HCT116 (cell line): Measurements from ENCODE around the gene RHOD. TPM values are rescaled to one million over a fixed set of nuclear protein-coding genes. Genes with fewer than 3 reads are reported as not detected.

Source experiments
- ATAC-seq: fragments of 200-7000 bp; cut with Tn5 transposase; 2 replicates; pipeline ENCODE4 v1.9.1; 2020; ENCODE audit warnings: mild to moderate bottlenecking, moderate library complexity
- BruUV-seq: library from RNA; stranded (reverse); fragments of 400-500 nt; replicated peaks from 2 replicates; lab custom pipeline; 2021; lab: Mats Ljungman, UMichigan
- CTCF ChIA-PET: fragments of 300-600 bp; sonication (Branson Sonifier 250); formaldehyde crosslinking; loops from one replicate; lab custom pipeline; 2021; ENCODE audit warnings: antibody characterized with exemption; lab: Charles Lee
- POLR2A ChIA-PET: fragments of 300-600, 350-600 bp; sonication (Branson Sonifier 250); formaldehyde crosslinking; loops from one replicate; lab custom pipeline; 2021; ENCODE audit warnings: antibody characterized with exemption; lab: Charles Lee
- RAD21 ChIA-PET, 2 experiments: fragments of 300-600 bp; sonication (Branson Sonifier 250); formaldehyde crosslinking; loops; one replicate each; lab custom pipeline; 2023; ENCODE audit warnings: low total read pairs in 2 of 2; ENCODE audit not compliant: uncharacterized antibody in 2 of 2, unreplicated experiment in 2 of 2, low non-redundant PET in 1 of 2; lab: Charles Lee
- DNase-seq: peaks from one replicate; pipeline ENCODE4 v3.0.0-alpha.2; 2010; ENCODE audit warnings: low read depth, low spot score
- H2AFZ ChIP-seq: fragments of 200-600 bp; shearing (Covaris generic), sonication (generic); 2 replicates; pipeline ENCODE4 v1.6.1; 2017; ENCODE audit warnings: low read depth, mixed run types, mixed read lengths, antibody characterized with exemption, low read length; ENCODE audit not compliant: poor library complexity, severe bottlenecking
- H3K27ac ChIP-seq: 2 replicates; pipeline ENCODE4 v1.5.1; 2012; ENCODE audit warnings: low read depth, low read length
- H3K27me3 ChIP-seq: fragments of 200-600 bp; sonication (generic); 2 replicates; pipeline ENCODE4 v1.6.1; 2016; ENCODE audit warnings: mixed run types, low read length, mixed read lengths; ENCODE audit not compliant: insufficient read depth
- H3K36me3 ChIP-seq, 2 experiments: fragments of 200-500 bp in 1 of 2; fragments of 200-600 bp in 1 of 2; sonication (Bioruptor generic) in 1 of 2; sonication (generic) in 1 of 2; 2 replicates each; pipeline versions ENCODE4 v1.5.1 to v1.6.1; 2014 to 2016; ENCODE audit warnings: low read length in 2 of 2, inconsistent platforms in 1 of 2, mixed read lengths in 1 of 2, mixed run types in 1 of 2; ENCODE audit not compliant: insufficient read depth in 2 of 2, control insufficient read depth in 1 of 2
- H3K4me1 ChIP-seq, 2 experiments: fragments of 200-600 bp in 1 of 2; sonication (generic) in 1 of 2; 2 replicates each; pipeline versions ENCODE4 v1.5.1 to v1.6.1; 2012 to 2017; ENCODE audit warnings: low read length in 2 of 2, inconsistent platforms in 1 of 2, mild to moderate bottlenecking in 1 of 2, mixed read lengths in 1 of 2, mixed run types in 1 of 2, moderate library complexity in 1 of 2; ENCODE audit not compliant: insufficient read depth in 2 of 2, control insufficient read depth in 1 of 2
- H3K4me2 ChIP-seq: fragments of 200-600 bp; sonication (generic); 2 replicates; pipeline ENCODE4 v1.6.1; 2017; ENCODE audit warnings: mixed run types, low read length, mixed read lengths
- H3K4me3 ChIP-seq, 2 experiments: fragments of 200-600 bp in 1 of 2; sonication (generic) in 1 of 2; replicated peaks in 1 of 2; 2 replicates each; pipeline ENCODE4 v1.5.1; 2011 to 2016; ENCODE audit warnings: low read length in 2 of 2, control low read depth in 1 of 2, low read depth in 1 of 2, mild to moderate bottlenecking in 1 of 2, mixed read lengths in 1 of 2, mixed run types in 1 of 2
- H3K79me2 ChIP-seq: fragments of 200-600 bp; sonication (generic); 2 replicates; pipeline ENCODE4 v1.6.1; 2017; ENCODE audit warnings: mild to moderate bottlenecking, mixed run types, low read length, moderate library complexity, mixed read lengths; ENCODE audit not compliant: insufficient read depth
- H3K9ac ChIP-seq: fragments of 200-600 bp; sonication (generic); 2 replicates; pipeline ENCODE4 v1.6.1; 2016; ENCODE audit warnings: low read length, mixed read lengths
- H3K9me2 ChIP-seq: fragments of 200-600 bp; sonication (generic), shearing (Covaris generic); 2 replicates; pipeline ENCODE4 v1.6.1; 2017; ENCODE audit warnings: mixed run types, mild to moderate bottlenecking, moderate library complexity; ENCODE audit not compliant: insufficient read depth
- H3K9me3 ChIP-seq, 2 experiments: fragments of 200-500 bp in 1 of 2; fragments of 200-600 bp in 1 of 2; sonication (Bioruptor generic) in 1 of 2; sonication (generic) in 1 of 2; 2 replicates each; pipeline ENCODE4 v1.6.1; 2014 to 2017; ENCODE audit warnings: low read length in 2 of 2, mixed read lengths in 2 of 2, inconsistent platforms in 1 of 2, low read depth in 1 of 2, mild to moderate bottlenecking in 1 of 2, mixed run types in 1 of 2, moderate library complexity in 1 of 2; ENCODE audit not compliant: control insufficient read depth in 1 of 2, insufficient read depth in 1 of 2
- H4K20me1 ChIP-seq: fragments of 200-600 bp; sonication (generic), shearing (Covaris generic); 2 replicates; pipeline ENCODE4 v1.6.1; 2017; ENCODE audit warnings: mixed run types, mild to moderate bottlenecking, moderate library complexity; ENCODE audit not compliant: insufficient read depth
- ATF3 ChIP-seq: IDR thresholded peaks from 2 replicates; pipeline ENCODE4 v1.6.1; 2012
- CBX3 ChIP-seq: IDR thresholded peaks from 2 replicates; pipeline ENCODE4 v1.6.1; 2012; ENCODE audit warnings: low read depth
- EGR1 ChIP-seq: IDR thresholded peaks from 2 replicates; pipeline ENCODE4 v1.6.1; 2012; ENCODE audit warnings: low read depth
- FOSL1 ChIP-seq: IDR thresholded peaks from 2 replicates; pipeline ENCODE4 v1.6.1; 2012; ENCODE audit warnings: low read depth
- POLR2A ChIP-seq: IDR thresholded peaks from 2 replicates; pipeline ENCODE4 v1.7.0; 2011; ENCODE audit warnings: borderline replicate concordance; ENCODE audit not compliant: insufficient read depth, insufficient read length; ENCODE audit errors: extremely low read depth
- SIN3A ChIP-seq: IDR thresholded peaks from 2 replicates; pipeline ENCODE4 v1.6.1; 2012; ENCODE audit warnings: low read depth
- SP1 ChIP-seq: IDR thresholded peaks from 2 replicates; pipeline ENCODE4 v1.6.1; 2012; ENCODE audit warnings: low read depth
- SRF ChIP-seq: IDR thresholded peaks from 2 replicates; pipeline ENCODE4 v1.6.1; 2012; ENCODE audit warnings: low read depth
- ZFX ChIP-seq: fragments of 450-650 bp; IDR thresholded peaks from 2 replicates; pipeline ENCODE4 v1.6.1; 2017
- ZNF274 ChIP-seq: fragments of 200-500 bp; sonication (Bioruptor generic); IDR thresholded peaks from 2 replicates; pipeline ENCODE4 v1.6.1; 2014; ENCODE audit warnings: mild to moderate bottlenecking, low read depth, low read length, inconsistent platforms
- intact Hi-C: fragments of 100-400 bp; cut with micrococcal nuclease; formaldehyde crosslinking; loops from 2 replicates; pipeline ENCODE4 v1.10.0; 2022
- total RNA-seq: library from RNA; stranded (reverse); gene quantifications from one replicate; pipeline ENCODE4 v1.2.1, GENCODE V29; 2021; ENCODE audit not compliant: unreplicated experiment

Gene RHOD
- total RNA-seq, 1 experiment from 2014 or later = 42.0 TPM

GRCh38 chr11:67099831-67100324, 43.2 kb downstream of the RHOD start:
- TF ChIP-seq SP1 = no peak
- Histone ChIP-seq H3K36me3 (no peaks in the 10 kb centered on the region), H3K27me3 (no peaks in the 10 kb centered on the region), H3K9ac (no peak overlapping the region), H3K79me2 (no peaks in the 10 kb centered on the region), H3K27ac (no peak overlapping the region), H3K4me3 (no peak overlapping the region), H2AFZ (no peak overlapping the region), H3K4me1 (peaks cover 3% of the 10 kb centered on the region in 2 experiments; a peak in 2 of 4 replicates), H3K9me2 (no peaks in the 10 kb centered on the region), H3K4me2 (no peak overlapping the region), H4K20me1 (no peaks in the 10 kb centered on the region), H3K9me3 (no peaks in the 10 kb centered on the region)
- ChIA-PET POLR2A (no interaction called here), CTCF (no interaction called here), RAD21 (no interaction called here)
- DNase-seq (no peak), ATAC-seq (no peak)
- intact Hi-C loops = no loop called here
- BruUV-seq = no TSS peak

- H3K4me2 ChIP-seq = no peak overlapping the region
- no peaks in the 10 kb centered on the region for H3K27me3 ChIP-seq
- no peaks in the 10 kb centered on the region for H4K20me1 ChIP-seq
- no peak for DNase-seq
- no peak overlapping the region for H3K9ac ChIP-seq
- POLR2A ChIA-PET = no interaction called here
- H3K79me2 ChIP-seq = no peaks in the 10 kb centered on the region
- RAD21 ChIA-PET = no interaction called here
- no peak for TF ChIP-seq EGR1
- no peak for TF ChIP-seq SP1
- CTCF ChIA-PET = no interaction called here
- no TSS peak for BruUV-seq
- H3K4me3 ChIP-seq = no peak overlapping the region
- H3K27ac ChIP-seq = no peak overlapping the region
- ATAC-seq = no peak
- no peaks in the 10 kb centered on the region for H3K36me3 ChIP-seq
- no peaks in the 10 kb centered on the region for H3K9me3 ChIP-seq
- no peaks in the 10 kb centered on the region for H3K4me1 ChIP-seq
- no peaks in the 10 kb centered on the region for H3K9me2 ChIP-seq
- no peak overlapping the region for H2AFZ ChIP-seq
- intact Hi-C loops = no loop called here
Measured at GRCh38 chr11:67102664-67103063, 46.0 kb downstream of the RHOD start.

- no peak for DNase-seq
- ChIA-PET RAD21 (no interaction called here), POLR2A (no interaction called here), CTCF (interaction anchor here (1.1 kb wide), 1 partner anchor 11 kb away, joined by 3 read pairs; no protein-coding TSS in a partner anchor)
- Histone ChIP-seq H3K79me2 (no peaks in the 10 kb centered on the region), H3K9me3 (no peaks in the 10 kb centered on the region), H3K9ac (no peak overlapping the region), H3K4me3 (no peak overlapping the region), H2AFZ (no peak overlapping the region), H3K4me2 (no peak overlapping the region), H3K9me2 (no peaks in the 10 kb centered on the region), H3K36me3 (no peaks in the 10 kb centered on the region)
- no peak for ATAC-seq
- no TSS peak for BruUV-seq
- intact Hi-C loops = no loop called here
- TF ChIP-seq ATF3 = no peak
- TF ChIP-seq ZFX = no peak
- TF ChIP-seq FOSL1 = no peak
- no peak for TF ChIP-seq ZNF274
- TF ChIP-seq CBX3 = no peak
- no peak for TF ChIP-seq SRF
- no peak for TF ChIP-seq SIN3A
- no peak for TF ChIP-seq POLR2A
- TF ChIP-seq, all 23 proteins: peak for 0
- no peaks in the 10 kb centered on the region for H3K27me3 ChIP-seq
- H3K27ac ChIP-seq = no peak overlapping the region
- no peaks in the 10 kb centered on the region for H3K4me1 ChIP-seq
- H4K20me1 ChIP-seq = no peaks in the 10 kb centered on the region
Measured at GRCh38 chr11:67105964-67106363, 49.3 kb downstream of the RHOD start.
